ENCODE data around the gene BCAS1. TPM values are rescaled to one million over a fixed set of nuclear protein-coding genes. Genes with fewer than 3 reads are reported as not detected.
A peak's percentile ranks its signal among the peaks of the same experiment; 100 is the strongest.
"Not testable (repeated sequence)": the region's sequence is repeated elsewhere in the genome, so short reads cannot be mapped to it uniquely, and the experiment has no call there.

Gene BCAS1
- total RNA-seq, 1 experiment from 2014 or later: 42.4 TPM

DNA sequence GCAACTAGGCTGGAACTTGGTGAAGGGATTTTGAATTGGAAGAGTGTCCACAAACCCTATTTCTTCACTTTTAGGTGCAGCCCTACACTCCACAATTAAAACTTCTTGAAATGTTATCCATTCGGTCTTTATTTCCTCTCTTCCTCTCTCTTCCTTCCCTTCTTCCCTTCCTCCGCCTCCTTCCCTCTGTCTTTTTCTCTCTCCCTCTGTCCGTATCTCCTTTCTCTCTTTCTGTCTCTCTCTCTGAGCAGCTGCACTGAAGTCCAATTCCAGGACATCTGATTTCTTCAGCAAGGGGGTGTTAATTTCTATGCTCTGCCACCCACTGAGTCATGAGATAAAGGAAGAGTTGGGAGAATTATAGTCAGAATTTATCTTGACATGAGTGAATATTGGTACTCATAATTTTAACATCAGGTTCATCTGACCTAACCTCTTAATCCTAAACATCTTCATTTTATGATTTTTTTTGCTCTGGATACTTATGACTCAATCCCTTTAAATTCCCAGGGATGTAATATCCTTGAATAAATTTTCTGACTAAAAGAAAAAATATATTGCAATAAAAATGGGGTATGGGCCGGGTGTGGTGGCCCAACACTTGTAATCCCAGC is 84.2 kb downstream of the BCAS1 start:
- no peak for DNase-seq (ENCODE audit: low spot score)

DNA sequence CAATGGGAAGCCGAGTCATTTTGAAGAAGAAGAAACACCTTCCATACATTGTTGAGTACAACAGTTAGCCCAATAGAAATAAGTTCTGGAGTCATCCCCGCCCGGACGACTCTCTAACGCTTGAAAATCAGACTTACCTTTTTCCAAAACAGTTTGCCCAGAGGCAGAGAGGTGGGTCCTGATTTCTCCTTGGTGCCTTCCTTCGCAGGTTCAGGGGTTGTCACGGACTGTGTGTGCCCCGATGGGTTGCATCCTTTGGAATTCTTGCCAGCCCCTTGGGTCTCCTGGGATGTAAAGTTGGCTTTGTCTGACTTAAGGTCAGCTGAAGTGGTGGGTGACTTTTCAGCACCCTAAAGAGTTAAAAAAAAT is 85.3 kb downstream of the BCAS1 start:
- DNase-seq (ENCODE audit: low spot score): no peak

DNA sequence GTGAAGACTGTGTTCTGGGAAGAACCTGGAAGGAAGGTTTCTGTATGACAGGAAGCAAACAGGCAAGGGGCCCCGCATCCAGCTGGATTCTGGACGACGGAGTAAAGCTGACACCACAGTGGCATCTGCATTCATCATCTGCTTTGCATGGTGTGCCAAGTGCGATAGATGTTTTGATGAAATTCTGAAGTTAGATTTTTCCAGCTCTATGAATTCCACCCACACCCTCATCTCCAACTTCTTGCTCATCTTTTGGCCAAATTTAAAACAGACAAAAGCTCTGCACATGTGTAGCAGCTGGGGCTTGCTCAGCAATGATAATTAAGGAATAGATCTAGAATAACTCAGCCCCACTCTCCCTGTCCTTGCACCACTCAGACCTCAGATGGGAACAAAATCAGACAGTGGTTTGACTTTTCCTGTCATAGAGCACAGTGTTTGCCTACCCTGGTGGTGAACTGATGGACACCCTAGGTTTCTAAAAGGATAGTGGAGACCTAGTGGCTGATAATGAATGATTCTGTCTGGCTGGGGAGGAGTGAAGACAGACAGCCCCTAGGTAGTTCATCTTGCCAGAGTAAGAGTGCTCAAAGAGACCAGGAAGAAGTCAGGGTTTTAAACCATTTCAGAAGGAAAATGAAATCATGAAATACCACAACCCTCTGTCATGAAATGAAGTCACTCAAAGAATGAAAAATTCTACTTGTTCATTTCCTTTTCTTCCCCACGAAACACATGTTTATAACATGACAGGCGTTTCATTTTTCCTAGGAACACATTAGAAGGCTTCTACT is 85.8 kb downstream of the BCAS1 start:
- DNase-seq (ENCODE audit: low spot score): no peak

DNA sequence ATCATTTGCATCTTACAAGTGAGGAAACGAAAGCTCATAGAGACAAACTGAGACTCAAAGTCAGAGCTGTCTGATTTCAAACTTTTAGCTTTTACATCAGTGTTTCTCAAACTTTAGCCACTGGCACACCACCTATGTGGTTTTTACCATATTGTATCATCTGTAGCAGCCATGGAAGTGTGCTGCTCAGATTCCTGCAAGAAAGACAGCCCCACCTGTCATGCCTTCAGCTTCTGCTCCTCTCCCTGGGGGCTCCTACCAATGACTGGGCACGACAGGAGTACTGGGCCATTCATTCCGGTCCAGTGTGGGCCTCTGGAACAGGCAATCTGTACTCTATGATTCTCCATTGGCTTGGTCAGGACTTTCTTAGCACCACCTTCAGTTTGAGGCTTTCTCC is 87.0 kb downstream of the BCAS1 start:
- DNase-seq (ENCODE audit: low spot score): no peak

DNA sequence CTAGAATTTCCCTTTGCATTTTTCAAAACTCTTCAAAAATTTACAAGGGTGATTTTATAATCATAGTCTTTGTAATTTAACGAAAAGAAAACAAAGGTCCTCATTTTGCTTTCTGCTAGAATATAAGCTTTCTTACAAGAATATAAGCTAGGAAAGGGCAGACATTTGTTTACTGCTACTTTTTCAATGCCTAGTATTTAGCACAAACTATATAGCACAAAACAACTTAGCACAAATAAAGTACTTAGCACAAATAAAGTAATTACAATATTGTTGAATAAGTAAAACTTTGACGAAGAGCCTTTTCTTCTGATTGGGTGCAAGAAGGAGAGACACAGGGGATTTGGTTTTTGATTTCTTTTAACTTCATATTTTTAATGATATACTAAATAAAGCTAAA is 87.8 kb downstream of the BCAS1 start:
- DNase-seq (ENCODE audit: low spot score): no peak

DNA sequence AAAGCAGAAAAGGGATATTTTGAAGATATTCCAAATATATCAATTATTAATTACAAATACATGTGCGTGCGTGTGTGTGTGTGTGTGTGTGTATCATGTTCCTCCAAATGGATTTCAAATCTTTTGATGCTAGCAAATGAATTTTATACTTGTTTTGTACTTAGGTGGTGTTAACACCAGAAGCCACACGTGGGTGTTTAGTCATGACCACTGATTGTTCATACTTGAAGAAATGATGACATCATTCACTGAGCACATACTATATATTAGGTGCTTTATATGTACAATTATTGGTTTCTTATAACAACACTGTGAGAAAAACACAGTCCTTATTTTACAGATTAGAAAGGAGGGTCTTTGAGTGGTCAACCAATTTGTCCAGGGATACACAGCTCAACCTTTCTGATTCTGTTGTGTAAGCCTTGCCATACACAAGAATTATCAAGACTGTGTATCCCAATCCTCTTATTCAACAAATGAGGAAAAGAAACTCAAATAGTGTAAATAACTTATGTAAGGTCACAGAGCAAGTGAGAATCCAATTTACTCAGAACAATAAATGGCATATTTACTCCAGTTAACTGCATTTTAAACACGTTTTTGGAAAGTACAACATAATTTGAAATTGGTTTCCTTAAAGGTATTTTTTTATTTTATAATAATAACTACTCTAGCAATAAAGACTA is 88.5 kb downstream of the BCAS1 start:
- DNase-seq (ENCODE audit: low spot score): no peak

DNA sequence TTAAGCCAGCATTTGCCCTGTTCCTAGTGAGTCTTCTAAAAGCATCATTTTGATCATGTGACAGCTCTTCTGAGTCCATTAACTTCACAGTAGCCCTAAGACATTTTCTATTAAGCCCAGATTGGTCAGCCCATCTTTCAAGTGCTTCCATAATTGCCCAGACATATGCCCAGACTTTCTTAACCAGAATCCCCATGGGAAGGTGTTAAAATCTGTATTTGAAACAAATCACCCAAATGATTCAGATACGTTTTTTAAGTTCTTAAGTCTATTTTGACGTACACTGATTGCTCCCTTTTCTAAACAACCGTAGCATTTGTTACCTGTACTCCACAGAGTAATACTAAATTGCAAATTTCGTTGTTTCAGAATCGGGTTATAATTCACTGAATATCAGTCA is 89.3 kb downstream of the BCAS1 start:
- DNase-seq (ENCODE audit: low spot score): no peak

DNA sequence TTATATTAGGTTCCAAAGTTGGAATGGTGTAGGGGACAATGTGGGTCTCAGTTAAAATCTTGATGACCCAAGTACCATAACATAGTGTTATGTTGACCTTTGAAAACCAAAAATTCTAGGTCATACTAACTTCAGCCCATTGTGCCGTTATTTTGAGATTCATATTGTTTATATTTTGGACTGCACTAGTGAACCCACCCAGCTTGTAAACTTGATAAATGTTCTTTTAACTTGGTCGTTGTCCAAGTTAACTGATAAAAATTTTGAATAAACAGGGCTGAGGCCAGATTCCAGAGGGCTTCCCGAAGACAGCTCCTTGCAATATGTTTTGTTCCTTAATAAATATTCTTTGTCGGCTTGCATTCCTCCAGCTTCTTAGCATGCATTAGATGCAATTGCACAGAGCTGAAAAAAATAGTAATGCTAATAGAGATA is 90.3 kb downstream of the BCAS1 start:
- DNase-seq (ENCODE audit: low spot score): no peak

DNA sequence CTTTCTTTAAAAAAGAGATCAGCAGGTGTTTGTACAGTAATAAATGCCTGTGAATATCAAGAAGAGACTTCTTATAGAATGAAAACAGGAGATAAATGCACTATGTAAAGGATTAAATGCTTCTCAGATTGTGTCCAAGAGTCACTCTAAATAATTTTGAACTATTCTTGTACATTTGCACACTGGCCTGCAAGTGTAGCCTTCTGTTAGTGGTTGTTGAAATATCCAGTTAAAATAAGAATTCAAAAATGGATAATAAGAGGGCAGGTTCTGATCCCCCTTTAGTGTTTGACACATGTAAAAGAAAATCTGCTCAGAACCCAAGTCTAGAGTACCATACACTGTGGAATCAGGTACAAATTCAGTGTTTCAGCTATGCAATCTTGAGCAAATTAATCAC is 91.9 kb downstream of the BCAS1 start:
- no peak for DNase-seq (ENCODE audit: low spot score)

DNA sequence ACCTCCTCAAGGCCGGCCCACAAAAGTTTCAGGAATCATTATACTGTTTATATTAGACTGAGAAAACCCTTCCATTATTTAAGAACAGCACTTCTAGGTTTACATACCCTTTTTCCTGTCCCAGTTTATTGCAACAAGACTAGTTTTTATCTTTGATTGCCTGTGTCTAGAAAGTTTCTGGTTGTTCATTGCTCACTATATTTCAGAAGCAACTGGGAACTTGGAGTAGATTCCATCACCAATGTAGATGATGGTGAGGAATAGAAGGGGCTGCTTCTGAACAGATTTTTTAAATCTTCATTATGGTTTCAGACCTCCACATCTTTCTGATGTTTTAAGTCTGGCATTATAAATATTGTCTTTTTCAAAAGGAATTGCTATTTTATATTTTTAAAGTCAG is 93.0 kb downstream of the BCAS1 start:
- DNase-seq (ENCODE audit: low spot score): no peak

DNA sequence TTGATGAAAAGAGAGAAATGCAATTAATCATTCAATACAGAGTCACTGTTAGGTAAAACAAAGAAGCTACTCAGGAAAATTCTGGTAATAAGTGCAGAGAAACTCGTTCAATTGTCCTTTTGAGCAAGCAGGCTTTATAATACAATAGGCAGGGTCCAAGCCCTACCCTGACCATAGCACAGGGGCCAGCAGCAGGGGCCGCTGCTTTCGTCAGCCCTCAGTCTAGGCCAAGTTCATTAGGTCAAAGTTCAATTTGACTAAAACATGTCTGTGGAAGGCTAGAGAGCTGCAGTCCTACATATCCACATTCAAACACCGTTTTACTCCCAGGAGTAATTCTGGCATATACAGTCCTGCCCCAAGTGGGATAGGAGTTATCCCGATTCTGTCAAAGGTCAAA is 94.6 kb downstream of the BCAS1 start:
- no peak for DNase-seq (ENCODE audit: low spot score)

DNA sequence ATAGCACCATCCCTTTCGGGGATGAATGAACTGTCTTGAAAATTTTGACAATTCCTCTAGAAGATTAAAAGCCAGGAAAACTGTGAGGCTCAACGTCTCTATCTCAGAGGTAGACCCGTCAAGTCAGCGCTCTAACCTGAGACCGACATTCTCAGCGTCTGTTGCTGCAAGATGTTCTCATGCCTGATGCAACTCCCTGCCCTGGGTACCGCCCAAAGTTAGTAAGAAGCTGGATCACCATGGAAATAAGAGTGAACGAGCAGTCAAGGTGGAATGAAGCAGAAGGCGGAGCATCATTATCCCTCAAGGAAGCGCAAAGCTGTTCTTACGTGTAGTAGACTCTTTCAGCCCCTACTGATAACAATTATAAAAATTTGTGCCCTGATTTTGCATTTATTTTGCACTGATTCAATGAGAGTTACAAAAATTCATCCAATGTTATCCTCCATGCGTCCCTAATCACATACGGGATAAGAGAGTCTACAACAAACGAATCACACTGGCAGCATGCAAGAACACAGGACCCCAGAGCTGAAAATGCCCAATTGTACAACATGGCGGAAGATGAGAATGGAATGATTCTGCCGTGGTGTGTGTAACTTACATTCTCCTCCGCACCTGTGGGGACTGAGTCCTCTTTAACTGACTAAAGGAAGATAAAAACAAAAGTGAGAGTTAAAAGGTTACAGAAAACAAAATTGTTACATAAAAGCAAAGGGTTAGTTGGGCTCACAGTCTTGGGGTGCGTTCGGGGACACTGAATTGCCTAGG is 95.4 kb downstream of the BCAS1 start:
- no peak for DNase-seq (ENCODE audit: low spot score)

DNA sequence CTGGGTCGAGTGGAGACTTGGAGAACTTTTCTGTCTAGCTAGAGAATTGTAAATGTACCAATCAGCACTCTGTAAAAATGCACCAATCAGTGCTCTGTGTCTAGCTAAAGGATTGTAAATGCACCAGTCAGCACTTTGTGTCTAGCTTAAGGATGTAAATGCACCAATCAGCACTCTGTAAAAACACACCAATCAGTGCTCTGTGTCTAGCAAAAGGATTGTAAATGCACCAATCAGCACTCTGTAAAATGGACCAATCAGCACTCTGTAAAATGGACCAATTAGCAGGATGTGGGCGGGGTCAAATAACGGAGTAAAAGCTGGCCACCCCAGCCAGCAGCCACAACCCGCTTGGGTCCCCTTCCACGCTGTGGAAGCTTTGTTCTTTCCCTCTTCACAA is 96.5 kb downstream of the BCAS1 start:
- DNase-seq (ENCODE audit: low spot score): not testable (repeated sequence)

DNA sequence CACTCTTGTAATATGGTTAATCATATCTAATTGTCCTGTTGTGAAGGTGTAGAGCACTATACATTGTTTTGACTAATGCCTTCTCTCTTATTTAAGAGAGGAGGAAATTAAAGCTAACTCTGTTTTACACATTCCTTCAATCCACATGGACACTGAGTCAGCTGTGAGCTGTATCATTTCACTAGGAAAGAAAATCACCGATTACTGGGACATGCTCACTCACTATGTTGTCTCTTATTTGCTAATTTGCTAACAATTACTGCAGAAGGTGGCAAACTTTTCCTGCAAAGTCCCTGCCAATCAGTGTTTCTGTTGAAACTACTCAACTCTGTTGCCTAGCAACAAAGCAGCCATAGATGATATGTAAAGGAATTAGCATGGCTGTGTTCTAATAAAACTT is 98.2 kb downstream of the BCAS1 start:
- DNase-seq (ENCODE audit: low spot score): peak; percentile 22

DNA sequence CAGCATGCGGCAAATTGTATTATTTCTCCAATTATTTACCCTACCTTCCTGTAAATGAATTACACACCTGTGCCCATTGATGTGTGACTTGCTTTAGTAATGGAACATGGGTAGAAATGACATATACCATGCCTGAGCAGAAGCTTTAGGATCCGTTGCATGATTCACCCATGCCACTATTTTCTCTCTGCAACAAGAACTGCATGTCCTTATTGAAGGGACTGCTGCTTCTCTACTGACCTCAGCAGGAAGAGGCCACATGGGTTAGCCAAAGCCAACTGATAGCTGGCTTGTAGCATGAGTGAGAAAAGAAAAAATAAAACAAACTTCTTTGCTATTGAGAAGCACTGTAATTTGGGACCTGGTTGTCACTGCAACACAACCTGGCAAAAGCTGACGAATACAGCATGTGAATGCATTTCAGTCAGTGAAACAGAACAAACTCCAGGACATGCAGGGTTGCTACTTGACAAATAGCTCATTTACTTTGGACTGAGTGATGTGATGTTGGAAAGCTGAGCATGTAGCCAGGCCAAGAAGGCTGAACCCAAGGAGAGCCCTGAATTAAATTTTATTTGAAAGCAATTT is 99.2 kb downstream of the BCAS1 start:
- DNase-seq (ENCODE audit: low spot score): no peak

DNA sequence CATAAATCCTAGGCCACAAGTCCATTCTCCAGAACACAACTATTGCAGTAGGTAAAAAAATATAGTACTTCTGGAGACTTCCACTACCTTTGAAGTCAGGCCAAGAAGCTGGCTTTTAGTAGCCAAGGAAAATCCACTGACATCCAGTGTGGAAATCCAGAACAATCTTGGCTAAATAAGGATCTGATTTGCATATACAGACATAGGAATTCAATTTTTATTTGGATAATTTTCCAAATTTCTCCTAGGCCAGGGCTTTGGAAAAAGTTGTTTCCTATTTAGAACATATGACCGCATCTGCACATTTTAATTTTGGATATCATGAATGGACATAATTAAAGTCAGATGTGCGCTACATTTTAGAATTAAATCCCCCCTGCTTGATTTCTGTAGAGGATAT is 100.2 kb downstream of the BCAS1 start:
- no peak for DNase-seq (ENCODE audit: low spot score)

DNA sequence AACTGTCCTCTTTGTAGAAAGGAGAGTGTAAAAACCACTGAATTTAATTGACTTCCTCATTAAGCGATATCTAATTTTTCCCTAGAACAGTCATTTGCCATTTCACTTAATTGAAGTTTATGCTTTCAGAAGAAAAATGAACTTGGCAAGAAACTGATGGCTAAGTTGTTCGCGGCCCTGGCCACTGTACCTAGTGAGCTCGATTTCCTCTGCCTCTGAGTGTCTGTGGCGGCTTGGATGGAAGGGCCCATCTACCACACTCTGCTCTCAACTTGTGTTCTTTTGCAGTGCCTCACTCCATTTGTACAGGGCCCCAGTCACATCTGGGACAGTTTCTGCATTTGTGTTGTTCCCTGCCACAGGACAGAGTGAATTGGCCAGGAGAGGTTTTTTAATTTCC is 102.9 kb downstream of the BCAS1 start:
- DNase-seq (ENCODE audit: low spot score): no peak

DNA sequence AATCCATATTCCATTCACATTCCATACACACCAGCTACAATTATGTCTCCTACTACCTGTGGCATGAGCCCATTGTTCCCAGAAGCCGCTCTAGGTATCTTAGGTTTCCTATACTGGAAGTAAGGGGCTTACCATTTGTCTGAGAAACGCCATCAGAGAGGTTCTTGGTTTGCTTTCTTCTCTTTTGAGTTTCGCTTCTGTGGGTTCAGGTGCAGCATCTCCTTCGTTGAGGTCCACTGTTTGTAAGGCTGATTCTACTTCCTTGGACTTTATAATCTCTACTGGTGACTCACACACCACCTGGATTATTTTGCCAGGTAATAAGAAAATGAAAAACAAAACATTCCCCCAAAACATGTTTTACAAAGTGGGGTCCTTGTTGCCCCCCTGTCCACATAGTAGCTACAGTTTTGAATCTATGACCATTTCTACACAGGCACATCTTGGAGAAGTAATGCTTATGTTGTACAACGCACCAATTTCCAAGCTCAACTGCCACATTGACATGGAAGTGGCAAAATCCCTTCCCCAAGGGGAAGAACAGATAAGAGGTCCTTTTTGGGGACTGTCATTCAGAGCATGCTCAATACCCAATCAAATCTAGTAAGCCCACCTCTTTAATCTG is 103.5 kb downstream of the BCAS1 start:
- no peak for DNase-seq (ENCODE audit: low spot score)

DNA sequence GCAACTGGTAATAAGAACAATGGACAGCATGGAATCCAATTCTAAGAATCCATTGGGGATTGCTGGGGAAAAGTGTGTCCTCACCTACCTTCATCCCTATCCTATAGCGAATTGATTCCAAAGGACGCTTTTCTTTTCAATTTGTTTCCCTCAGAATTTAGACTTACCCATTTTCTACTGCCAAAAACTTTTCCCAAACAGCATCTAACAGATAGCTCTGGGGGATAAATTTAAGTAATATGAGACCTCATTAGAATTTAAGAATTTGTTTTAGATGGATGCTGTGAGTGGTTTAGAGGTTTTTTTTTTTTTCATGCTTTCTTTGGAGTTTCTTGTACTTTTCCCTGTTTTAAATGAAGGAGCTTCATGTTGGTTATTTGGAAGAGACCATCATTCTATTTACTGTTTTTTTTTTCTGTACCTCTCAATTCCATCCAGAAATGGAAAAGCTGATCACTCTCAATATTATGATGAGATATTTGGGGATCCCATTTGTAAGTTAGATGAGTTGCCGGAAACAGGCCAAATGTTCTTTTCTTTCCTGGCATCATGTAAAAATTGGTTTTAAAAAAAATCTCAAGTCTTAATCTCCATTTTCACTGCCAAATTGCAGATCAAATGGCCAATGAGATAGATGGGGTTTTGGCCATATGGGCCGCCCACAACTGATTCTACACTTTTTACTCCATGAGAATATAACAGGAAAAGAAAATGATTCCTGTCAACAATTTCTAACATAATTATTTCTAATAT is 105.7 kb downstream of the BCAS1 start:
- no peak for DNase-seq (ENCODE audit: low spot score)

DNA sequence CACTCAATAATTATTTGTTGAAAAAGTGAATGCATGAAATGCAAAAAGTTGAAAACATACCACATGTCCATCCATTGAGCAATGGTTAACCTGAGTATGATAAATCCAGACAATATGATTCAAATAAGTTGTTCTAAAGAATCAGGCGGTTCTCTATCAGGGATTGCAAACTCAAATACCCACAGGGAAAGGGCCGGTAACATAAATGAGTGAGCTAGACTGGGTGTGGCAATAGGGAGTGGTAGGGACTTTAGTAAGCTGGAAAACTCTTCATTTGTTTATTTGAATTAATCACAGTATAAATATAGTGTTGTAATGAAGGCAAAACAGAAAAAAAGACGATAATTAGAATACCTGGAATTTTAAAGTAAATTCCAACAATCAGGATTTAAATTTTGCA is 106.3 kb downstream of the BCAS1 start:
- DNase-seq (ENCODE audit: low spot score): no peak

DNA sequence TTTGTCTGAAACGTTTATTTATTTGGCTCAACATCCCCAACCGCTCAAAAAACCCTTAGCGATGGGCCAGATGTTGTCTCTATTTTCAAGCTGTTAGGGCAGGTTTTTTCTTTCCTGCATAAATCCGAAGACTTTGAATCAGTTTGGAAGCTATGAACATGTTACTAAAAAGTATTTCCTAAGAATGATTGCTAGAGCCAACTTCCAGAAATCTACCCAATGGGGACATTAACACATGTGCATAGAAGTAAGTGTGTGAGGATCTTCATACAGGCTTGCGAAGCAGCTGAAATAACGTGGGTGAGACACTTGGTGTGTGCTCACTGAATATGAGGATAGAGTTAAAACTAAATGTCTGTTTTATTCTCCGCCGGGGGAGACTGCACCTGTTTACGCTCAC is 106.8 kb downstream of the BCAS1 start:
- DNase-seq (ENCODE audit: low spot score): no peak
